ENCODE results near the gene MYNN.

MYNN gene

GRCh38 chr3:169769287-169770181, 3.7 kb upstream of the MYNN start, which contains the start of gene ACTRT3:
Gene ACTRT3, minus strand, starts transcription at chr3:169769561. Its CDS starts 41 bp downstream, at chr3:169769520.
- Mint-ChIP-seq H3K36me3 (peaks cover 2% of the 10 kb centered on the region), H3K4me3 (peak within 1 kb of the TSS; percentile 92), H3K27me3 (no peaks in the 10 kb centered on the region), H3K27ac (peak within 1 kb of the TSS; percentile 85), H3K9me3 (peaks cover 4% of the 10 kb centered on the region), H3K4me1 (peaks cover 29% of the 10 kb centered on the region)

DNA sequence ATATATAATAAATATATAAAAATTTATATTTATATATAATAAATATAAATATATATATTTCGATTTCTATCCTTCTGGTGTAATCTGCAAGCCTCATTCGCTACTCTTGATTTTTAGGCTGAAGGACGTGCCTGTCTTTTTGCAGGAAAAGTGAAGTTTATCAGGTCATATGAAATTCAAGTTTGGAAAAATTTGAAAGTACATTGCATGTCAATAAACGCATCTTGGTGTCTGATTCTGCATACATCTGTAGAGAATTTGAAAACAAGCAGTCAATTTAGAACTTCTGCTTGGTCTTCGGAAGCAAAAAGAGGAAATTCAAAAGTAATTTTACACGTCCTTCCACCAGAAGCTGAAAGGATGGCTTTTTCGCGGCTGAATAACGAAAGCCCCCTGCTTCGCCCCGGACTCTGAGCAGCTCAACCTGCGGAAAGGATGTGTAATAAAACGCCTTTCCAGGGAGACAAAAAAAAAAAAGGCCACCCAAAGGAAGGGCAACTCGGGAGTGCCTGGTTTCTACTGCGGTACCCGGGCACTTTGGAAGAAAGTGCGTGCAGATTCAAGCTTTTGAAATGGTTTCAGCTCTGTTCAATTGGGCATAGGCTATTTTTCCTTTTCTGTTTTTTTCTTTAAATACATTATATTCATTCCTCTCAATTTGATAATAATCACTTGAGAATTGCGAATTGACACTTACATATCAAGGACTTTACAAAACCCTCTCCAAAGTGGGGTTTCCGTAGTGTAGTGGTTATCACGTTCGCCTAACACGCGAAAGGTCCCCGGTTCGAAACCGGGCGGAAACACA, 1.5 kb upstream of the MYNN start:
- Mint-ChIP-seq H3K27ac (peak overlapping the region; percentile 100), H3K4me3 (peak overlapping the region; percentile 100), H3K36me3 (peaks cover 8% of the 10 kb centered on the region), H3K27me3 (no peaks in the 10 kb centered on the region), H3K4me1 (peaks cover 35% of the 10 kb centered on the region), H3K9me3 (no peaks in the 10 kb centered on the region)

DNA sequence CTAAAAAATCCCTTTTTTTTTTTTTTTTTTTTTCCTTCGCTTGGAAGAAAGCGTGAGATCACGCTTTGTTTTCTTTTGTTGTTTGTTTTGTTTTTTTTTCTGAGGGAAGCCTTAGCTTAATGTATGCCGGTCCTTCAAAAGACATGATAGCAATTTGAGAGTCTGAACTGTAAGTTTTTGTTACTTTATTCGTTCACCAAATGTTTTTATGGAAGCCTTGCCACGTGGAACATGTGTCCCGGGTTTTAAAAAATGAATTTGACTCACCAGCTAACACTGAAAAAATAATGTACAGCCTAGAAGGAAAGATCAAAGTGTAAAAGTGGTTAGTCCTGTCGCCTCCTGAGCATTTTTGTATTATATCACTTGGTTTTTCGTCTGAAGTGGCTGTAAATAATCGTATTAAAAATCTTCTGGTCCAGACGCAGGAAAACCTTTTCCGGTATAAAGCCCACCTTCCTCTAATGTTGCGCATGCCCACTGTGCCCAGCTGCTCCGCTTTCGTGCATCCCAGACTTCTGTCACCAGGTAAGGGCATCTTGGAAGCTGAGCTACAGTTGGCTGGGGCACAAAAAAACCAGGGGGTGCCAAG, 795 bp upstream of the MYNN start:
- H3K27me3 Mint-ChIP-seq: no peaks in the 10 kb centered on the region
- H3K4me3 Mint-ChIP-seq: peak overlapping the region; percentile 100
- H3K9me3 Mint-ChIP-seq: no peaks in the 10 kb centered on the region
- peak overlapping the region; percentile 100 for H3K27ac Mint-ChIP-seq
- peaks cover 11% of the 10 kb centered on the region for H3K36me3 Mint-ChIP-seq
- peaks cover 41% of the 10 kb centered on the region for H3K4me1 Mint-ChIP-seq

DNA sequence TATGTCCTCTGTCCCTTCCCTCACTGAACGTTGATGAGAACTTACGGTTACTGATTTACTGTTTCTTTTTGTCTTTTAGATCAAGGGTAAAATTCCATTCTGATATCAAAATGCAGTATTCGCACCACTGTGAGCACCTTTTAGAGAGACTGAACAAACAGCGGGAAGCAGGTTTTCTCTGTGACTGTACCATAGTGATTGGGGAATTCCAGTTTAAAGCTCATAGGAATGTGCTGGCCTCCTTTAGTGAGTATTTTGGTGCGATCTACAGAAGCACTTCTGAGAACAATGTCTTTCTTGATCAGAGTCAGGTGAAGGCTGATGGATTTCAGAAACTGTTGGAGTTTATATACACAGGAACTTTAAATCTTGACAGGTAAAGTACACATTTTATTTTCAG, 990 bp downstream of the MYNN start:
- Mint-ChIP-seq H3K9me3 (no peaks in the 10 kb centered on the region), H3K4me1 (peaks cover 53% of the 10 kb centered on the region), H3K36me3 (peaks cover 18% of the 10 kb centered on the region), H3K4me3 (peak overlapping the region; percentile 100), H3K27ac (peak overlapping the region; percentile 100), H3K27me3 (no peaks in the 10 kb centered on the region)

DNA sequence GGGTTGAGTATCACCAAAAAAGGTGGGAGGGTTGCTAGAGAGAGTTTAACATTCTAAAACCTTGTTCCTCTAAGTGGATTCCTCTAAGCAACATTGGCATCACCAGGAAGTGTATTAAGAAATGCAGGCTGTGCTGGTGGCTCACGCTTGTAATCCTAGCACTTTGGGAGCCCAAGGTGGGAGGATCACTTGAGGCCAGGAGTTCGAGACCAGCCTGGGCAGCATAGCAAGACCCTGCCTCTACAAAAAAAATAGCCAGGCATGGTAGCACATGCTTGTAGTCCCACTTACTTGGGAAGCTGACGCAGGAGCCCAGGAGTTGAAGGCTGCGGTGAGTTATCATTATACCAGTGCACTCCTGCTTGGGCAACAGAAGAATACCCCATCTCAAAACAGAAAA, 4.6 kb downstream of the MYNN start:
- Mint-ChIP-seq H3K27ac (no peak overlapping the region), H3K36me3 (peaks cover 35% of the 10 kb centered on the region), H3K27me3 (no peaks in the 10 kb centered on the region), H3K9me3 (no peaks in the 10 kb centered on the region), H3K4me3 (no peak overlapping the region), H3K4me1 (peaks cover 79% of the 10 kb centered on the region)

DNA sequence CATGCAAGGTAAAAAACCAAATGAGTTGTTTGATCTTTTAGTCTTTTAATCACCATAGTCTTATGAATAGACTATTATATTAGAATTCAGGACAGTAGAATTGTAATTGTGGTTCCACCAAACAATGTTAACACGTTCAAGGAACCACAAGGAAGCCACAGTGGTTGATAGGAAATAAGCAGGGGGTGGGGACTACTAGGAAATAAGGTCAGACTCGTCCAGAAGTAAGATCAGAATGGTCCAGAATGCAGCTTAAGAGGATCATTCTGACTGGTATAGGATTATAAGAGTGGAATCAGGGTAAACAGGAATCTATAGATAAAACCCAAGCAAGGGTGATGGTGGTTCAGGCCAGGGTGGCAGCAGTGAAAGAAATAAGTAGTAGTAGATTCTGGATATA, 7.5 kb downstream of the MYNN start:
- peaks cover 60% of the 10 kb centered on the region for H3K4me1 Mint-ChIP-seq
- H3K36me3 Mint-ChIP-seq: peaks cover 30% of the 10 kb centered on the region
- H3K27ac Mint-ChIP-seq: no peak overlapping the region

GRCh38 chr3:169781209-169781855, 8.1 kb downstream of the MYNN start:
- Mint-ChIP-seq H3K36me3 (peaks cover 34% of the 10 kb centered on the region), H3K4me1 (peaks cover 54% of the 10 kb centered on the region), H3K4me3 (peak overlapping the region; percentile 16), H3K27ac (no peak overlapping the region), H3K9me3 (no peaks in the 10 kb centered on the region), H3K27me3 (no peaks in the 10 kb centered on the region)

More for the DNA sequence above, 7.5 kb downstream of the MYNN start:
- no peak overlapping the region for H3K4me3 Mint-ChIP-seq
- H3K27me3 Mint-ChIP-seq: no peaks in the 10 kb centered on the region
- H3K9me3 Mint-ChIP-seq: no peaks in the 10 kb centered on the region

DNA sequence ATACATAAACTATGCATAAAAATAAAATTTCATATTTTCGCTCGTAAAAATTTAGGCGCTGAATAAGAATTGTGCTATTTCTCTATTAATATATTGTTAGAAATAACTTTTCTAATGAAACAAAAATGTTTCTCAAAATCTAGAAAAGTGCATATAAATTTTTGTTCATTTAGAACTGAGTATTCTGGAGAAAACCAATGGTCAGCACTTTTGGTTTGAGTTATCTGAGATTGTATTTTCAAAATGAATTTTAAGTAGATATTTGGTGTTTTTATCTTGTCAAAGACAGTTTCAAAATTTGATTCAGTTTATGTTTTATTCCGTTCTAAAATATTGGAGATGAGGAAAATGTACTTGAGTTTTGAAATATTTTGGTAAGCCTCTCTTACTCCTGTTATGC, 13.9 kb downstream of the MYNN start:
- no peaks in the 10 kb centered on the region for H3K27me3 Mint-ChIP-seq
- no peak overlapping the region for H3K27ac Mint-ChIP-seq
- H3K9me3 Mint-ChIP-seq: no peaks in the 10 kb centered on the region
- no peak overlapping the region for H3K4me3 Mint-ChIP-seq
- peaks cover 15% of the 10 kb centered on the region for H3K36me3 Mint-ChIP-seq
- H3K4me1 Mint-ChIP-seq: peaks cover 9% of the 10 kb centered on the region

GRCh38 chr3:169787791-169788190, 14.6 kb downstream of the MYNN start:
- Mint-ChIP-seq H3K27me3 (no peaks in the 10 kb centered on the region), H3K36me3 (peaks cover 12% of the 10 kb centered on the region), H3K4me1 (peaks cover 4% of the 10 kb centered on the region), H3K27ac (no peak overlapping the region), H3K4me3 (no peak overlapping the region), H3K9me3 (no peaks in the 10 kb centered on the region)

GRCh38 chr3:169790219-169790618, 17.0 kb downstream of the MYNN start:
- Mint-ChIP-seq H3K27ac (no peak overlapping the region), H3K4me3 (no peak overlapping the region), H3K36me3 (peaks cover 12% of the 10 kb centered on the region), H3K4me1 (peaks cover 4% of the 10 kb centered on the region), H3K27me3 (no peaks in the 10 kb centered on the region), H3K9me3 (no peaks in the 10 kb centered on the region)

GRCh38 chr3:169790687-169791429, 17.7 kb downstream of the MYNN start:
- peaks cover 10% of the 10 kb centered on the region for H3K36me3 Mint-ChIP-seq
- H3K27ac Mint-ChIP-seq: no peak overlapping the region
- H3K4me3 Mint-ChIP-seq: no peak overlapping the region
- H3K27me3 Mint-ChIP-seq: no peaks in the 10 kb centered on the region
- H3K4me1 Mint-ChIP-seq: peaks cover 4% of the 10 kb centered on the region
- H3K9me3 Mint-ChIP-seq: no peaks in the 10 kb centered on the region

- Mint-ChIP-seq H3K27me3 (no peaks in the 10 kb centered on the region), H3K36me3 (peaks cover 6% of the 10 kb centered on the region), H3K9me3 (no peaks in the 10 kb centered on the region), H3K4me3 (no peak overlapping the region), H3K4me1 (peaks cover 4% of the 10 kb centered on the region), H3K27ac (no peak overlapping the region)
Observed at GRCh38 chr3:169792359-169792758, 19.2 kb downstream of the MYNN start.

DNA sequence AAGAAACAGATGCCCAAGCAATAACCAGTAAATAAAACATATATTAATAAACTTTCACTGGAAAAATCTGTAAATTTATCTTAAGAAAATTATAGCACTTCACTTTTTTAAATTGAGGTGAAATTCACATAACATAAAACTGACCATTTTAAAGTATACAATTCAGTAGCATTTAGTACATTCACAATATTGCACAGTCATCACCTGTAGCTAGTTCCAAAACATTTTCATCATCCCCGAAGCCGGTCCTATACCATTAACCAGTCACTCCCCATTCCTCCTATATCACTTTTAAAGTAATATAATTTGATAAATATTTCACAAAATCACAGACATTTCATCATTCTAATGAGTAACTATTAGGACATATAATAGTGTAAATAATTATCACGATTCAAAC, 31.5 kb downstream of the MYNN start:
- Mint-ChIP-seq H3K27ac (no peak overlapping the region), H3K9me3 (no peaks in the 10 kb centered on the region)

DNA sequence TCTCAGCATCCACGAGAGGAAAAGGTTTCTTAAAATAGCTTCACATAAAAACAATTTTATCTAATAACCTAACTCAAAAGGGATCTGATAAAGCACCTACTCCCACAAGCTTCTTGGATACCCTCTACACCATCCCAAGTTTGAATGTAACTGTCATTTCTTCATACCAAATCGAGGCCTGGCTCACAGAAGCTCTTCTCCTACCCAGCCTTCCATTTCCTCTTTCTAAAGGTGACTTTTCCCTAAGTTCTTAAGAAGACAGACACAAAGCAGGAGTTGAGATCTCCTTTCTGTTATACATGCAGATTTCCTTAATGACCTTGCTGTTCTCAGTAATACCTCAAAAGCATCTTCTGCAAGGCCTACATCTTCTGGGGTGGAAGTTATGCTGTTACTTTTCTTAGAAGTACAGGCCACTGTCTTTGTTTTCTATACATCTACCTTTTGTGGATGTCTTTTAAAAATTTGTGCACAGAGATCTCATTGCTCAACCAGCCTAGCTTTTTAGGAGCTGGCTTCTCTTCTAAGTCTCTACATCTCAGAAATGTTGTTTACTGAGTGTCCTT, 36.1 kb downstream of the MYNN start:
- peak overlapping the region; percentile 6 for H3K27ac Mint-ChIP-seq
- no peak overlapping the region for H3K4me3 Mint-ChIP-seq

More for the DNA sequence above, 31.5 kb downstream of the MYNN start:
- Mint-ChIP-seq H3K4me1 (peaks cover 4% of the 10 kb centered on the region), H3K27me3 (peaks cover 2% of the 10 kb centered on the region), H3K4me3 (no peak overlapping the region), H3K36me3 (no peaks in the 10 kb centered on the region)

More for the DNA sequence above, 36.1 kb downstream of the MYNN start:
- H3K4me1 Mint-ChIP-seq: peaks cover 27% of the 10 kb centered on the region
- H3K36me3 Mint-ChIP-seq: no peaks in the 10 kb centered on the region
- H3K9me3 Mint-ChIP-seq: no peaks in the 10 kb centered on the region
- H3K27me3 Mint-ChIP-seq: peaks cover 2% of the 10 kb centered on the region

Data from activated naive CD4-positive, alpha-beta T cell treated with anti-CD3 and anti-CD28 coated beads, Interleukin-2, amount 50 U/mL, for 24 hours (primary cell).